Lung (tissue), 16 donors: ENCODE measurements around the gene ADORA1. TPM values are rescaled to one million over a fixed set of nuclear protein-coding genes. Genes with fewer than 3 reads are reported as not detected.

ENCODE experiments used
- ATAC-seq: fragments of 200-7000 bp; cut with Tn5 transposase; one replicate; pipeline ENCODE4 v1.9.1; 2020; ENCODE audit warnings: moderate number of reproducible peaks; ENCODE audit not compliant: insufficient read depth, low FRiP score
- DNase-seq, 3 donors: peaks; one replicate each; pipeline ENCODE4 v3.0.0-alpha.2; 2013 to 2017
- H3K27ac ChIP-seq, 2 donors: one replicate each; pipeline ENCODE4 v1.5.1; 2013; ENCODE audit warnings: mild to moderate bottlenecking in 2 of 2, moderate library complexity in 2 of 2, control low read depth in 1 of 2, inconsistent platforms in 1 of 2, low read depth in 1 of 2, low read length in 1 of 2
- H3K27me3 ChIP-seq, 3 donors: one replicate each; pipeline ENCODE4 v1.5.1; 2013; ENCODE audit warnings: low read length in 2 of 3; ENCODE audit not compliant: control insufficient read depth in 3 of 3, insufficient read depth in 3 of 3
- H3K36me3 ChIP-seq, 4 donors: one replicate each; pipeline ENCODE4 v1.5.1; 2013; ENCODE audit warnings: low read length in 4 of 4, mild to moderate bottlenecking in 1 of 4, moderate library complexity in 1 of 4; ENCODE audit not compliant: control insufficient read depth in 4 of 4, insufficient read depth in 4 of 4
- H3K4me1 ChIP-seq, 5 donors: one replicate each; pipeline ENCODE4 v1.5.1; 2013; ENCODE audit warnings: low read length in 5 of 5, mild to moderate bottlenecking in 2 of 5, moderate library complexity in 1 of 5; ENCODE audit not compliant: control insufficient read depth in 5 of 5, insufficient read depth in 5 of 5
- H3K4me3 ChIP-seq: one replicate; pipeline ENCODE4 v1.5.1; 2013; ENCODE audit warnings: mild to moderate bottlenecking, control low read depth, moderate library complexity
- H3K9ac ChIP-seq, 2 donors: one replicate each; pipeline ENCODE4 v1.5.1; 2013; ENCODE audit warnings: low read length in 2 of 2, control low read depth in 1 of 2; ENCODE audit not compliant: insufficient read depth in 1 of 2
- H3K9me3 ChIP-seq, 4 donors: one replicate each; pipeline ENCODE4 v1.5.1; 2013; ENCODE audit warnings: low read length in 3 of 4, mild to moderate bottlenecking in 1 of 4, moderate library complexity in 1 of 4; ENCODE audit not compliant: control insufficient read depth in 4 of 4, insufficient read depth in 3 of 4
- CTCF ChIP-seq: IDR thresholded peaks from 2 replicates; pipeline ENCODE4 v1.5.1; 2012; ENCODE audit warnings: mild to moderate bottlenecking; ENCODE audit errors: control extremely low read depth, extremely low read depth
- WGBS, 2 donors: extraction: QIAGEN DNeasy Blood & Tissue Kit; methylation state at CpG; one replicate each; pipeline ENCODE4 v1.1.7; 2013; 5-methylcytosine and 5-hydroxymethylcytosine counted together
- long read RNA-seq, 5 donors: transcript quantifications; one replicate each; lab custom pipeline, GENCODE V29; 2026
- polyA plus RNA-seq, 2 donors: library from polyadenylated mRNA; stranded (reverse); fragments of 200-250 nt; gene quantifications; one replicate each; pipeline ENCODE4 v1.2.1, GENCODE V29; 2013
- total RNA-seq, 2 donors: library from RNA; depleted of rRNA in 1 of 2; stranded (reverse); fragments of >200 nt in 1 of 2; gene quantifications; one replicate each; pipeline ENCODE4 v1.2.1, GENCODE V29; 2014 to 2021
- donor health status: control.
- donor health status: control.
- donor health status: Bipolar disorder and iron deficiency.
- donor health status: healthy.
- donor health status: DM: yes; HTN: yes; CAD: no.

ADORA1 gene
- total RNA-seq (1 to 10 TPM in 1 of 2 donors, under 1 TPM in 1; 0.57 to 2.3 TPM), polyA plus RNA-seq (under 1 TPM; 0.77 to 0.81 TPM)
- long read RNA-seq, donor 1, result 0 reads
- long read RNA-seq, donor 2, result 0 reads
- long read RNA-seq, donor 3, partial matches to known transcripts, result 0 of 1 reads
- long read RNA-seq, donor 3, other reads (novel, unspliced or antisense), result 0 of 1 reads
- long read RNA-seq, donor 4, partial matches to known transcripts, result 0 of 3 reads
- long read RNA-seq, donor 4, other reads (novel, unspliced or antisense), result 0 of 3 reads
- long read RNA-seq, donor 5, partial matches to known transcripts, result 0 of 4 reads
- long read RNA-seq, donor 5, other reads (novel, unspliced or antisense), result 0 of 4 reads

- H3K9ac ChIP-seq, result no peak within 1 kb of the TSS
- 1% methylated on average over 34 to 51 of the region's 51 CpGs for WGBS, 2 donors
Observed at GRCh38 chr1:203127666-203128430, at the start of gene ADORA1. Gene ADORA1 (plus strand): TSS chr1:203127726. CDS start chr1:203128842, 1,116 bp downstream.

GRCh38 chr1:203077956-203078355, 49.6 kb upstream of the ADORA1 start:
- ATAC-seq (no peak), DNase-seq (no peak)
- no peaks in the 10 kb centered on the region for H3K36me3 ChIP-seq
- peaks cover 0 to 35% (median 20%) of the 10 kb centered on the region in 3 donors for H3K27me3 ChIP-seq
- no peak for TF ChIP-seq CTCF
- H3K4me3 ChIP-seq, result no peak overlapping the region
- no peak overlapping the region for H3K9ac ChIP-seq
- WGBS, 2 donors, result 96 to 97% methylated on average over 2 of the region's 2 CpGs
- H3K4me1 ChIP-seq, result peaks cover 0 to 9% (median 0%) of the 10 kb centered on the region in 5 donors
- no peak overlapping the region for H3K27ac ChIP-seq
- H3K9me3 ChIP-seq, result no peaks in the 10 kb centered on the region

More at GRCh38 chr1:203127666-203128430, at the start of gene ADORA1:
- no peaks in the 10 kb centered on the region for H3K36me3 ChIP-seq
- TF ChIP-seq CTCF, result no peak
- ATAC-seq, result peak; percentile 75
- peaks cover 0 to 7% (median 5%) of the 10 kb centered on the region in 3 donors for H3K27me3 ChIP-seq
- H3K27ac ChIP-seq, result peak within 1 kb of the TSS in 1 of 2 donors; percentile 74
- DNase-seq, result peak; percentile 64 to 73 (median 73)
- no peaks in the 10 kb centered on the region for H3K9me3 ChIP-seq
- H3K4me3 ChIP-seq, result no peak within 1 kb of the TSS
- peaks cover 0 to 38% (median 2%) of the 10 kb centered on the region in 5 donors for H3K4me1 ChIP-seq

- DNase-seq, result no peak
- Histone ChIP-seq H3K9ac (no peak overlapping the region), H3K36me3 (no peaks in the 10 kb centered on the region), H3K4me3 (no peak overlapping the region), H3K27ac (no peak overlapping the region), H3K4me1 (peaks cover 0 to 9% (median 0%) of the 10 kb centered on the region in 5 donors), H3K9me3 (no peaks in the 10 kb centered on the region), H3K27me3 (peaks cover 0 to 32% (median 20%) of the 10 kb centered on the region in 3 donors)
- no peak for ATAC-seq
- no peak for TF ChIP-seq CTCF
- WGBS, 2 donors, result 88 to 90% methylated on average over 3 of the region's 3 CpGs
Observed at GRCh38 chr1:203078478-203078877, 49.0 kb upstream of the ADORA1 start.
